ENCODE data around the gene ANGPT4. TPM values are rescaled to one million over a fixed set of nuclear protein-coding genes. Genes with fewer than 3 reads are reported as not detected.

The ANGPT4 gene
- total and polyA plus RNA-seq, 4 experiments from 2014 or later = not detected

- no peaks in the 10 kb centered on the region for H3K4me1 Mint-ChIP-seq
- Histone ChIP-seq H3K27ac (ENCODE audit: low read depth, low read length) (no peak overlapping the region), H3K27me3 (ENCODE audit: insufficient read depth, low read length) (no peaks in the 10 kb centered on the region), H3K9me3 (ENCODE audit: control insufficient read depth in 1 of 2, low read length in 2 of 2) (no peaks in the 10 kb centered on the region), H3K4me1 (ENCODE audit: insufficient read depth, low read length) (no peaks in the 10 kb centered on the region), H3K4me3 (ENCODE audit: low read length in 2 of 2) (no peak overlapping the region), H3K36me3 (ENCODE audit: insufficient read depth, low read length) (no peaks in the 10 kb centered on the region)
- intact Hi-C loops (cut with micrococcal nuclease) = no loop called here
- peaks cover 18 to 25% of the 10 kb centered on the region in 2 donors for H3K27me3 Mint-ChIP-seq
- H3K9me3 Mint-ChIP-seq = peaks cover 0 to 4% (median 2%) of the 10 kb centered on the region in 8 donors
- no peak overlapping the region for H3K27ac Mint-ChIP-seq
- no peaks in the 10 kb centered on the region for H3K36me3 Mint-ChIP-seq
- DNase-seq = no peak
- ChIA-PET POLR2A (ENCODE audit: partially characterized antibody) (no interaction called here), CTCF (ENCODE audit: partially characterized antibody) (no interaction called here)
- no peak overlapping the region for H3K4me3 Mint-ChIP-seq
Measured at GRCh38 chr20:925516-925915, 9.4 kb upstream of the ANGPT4 start.

GRCh38 chr20:924639-925038, 8.5 kb upstream of the ANGPT4 start:
- ChIA-PET POLR2A (ENCODE audit: partially characterized antibody) (no interaction called here), CTCF (ENCODE audit: partially characterized antibody) (no interaction called here)
- H3K4me3 Mint-ChIP-seq = no peak overlapping the region
- H3K4me3 ChIP-seq (ENCODE audit: low read length in 2 of 2) = no peak overlapping the region
- no peak overlapping the region for H3K27ac Mint-ChIP-seq
- no peaks in the 10 kb centered on the region for H3K4me1 ChIP-seq (ENCODE audit: insufficient read depth, low read length)
- H3K27me3 ChIP-seq (ENCODE audit: insufficient read depth, low read length) = no peaks in the 10 kb centered on the region
- H3K9me3 Mint-ChIP-seq = peaks cover 0 to 4% (median 0%) of the 10 kb centered on the region in 8 donors
- H3K27me3 Mint-ChIP-seq = peaks cover 22 to 27% of the 10 kb centered on the region in 2 donors
- H3K36me3 ChIP-seq (ENCODE audit: insufficient read depth, low read length) = no peaks in the 10 kb centered on the region
- no peak overlapping the region for H3K27ac ChIP-seq (ENCODE audit: low read depth, low read length)
- H3K4me1 Mint-ChIP-seq = no peaks in the 10 kb centered on the region
- DNase-seq = no peak
- H3K9me3 ChIP-seq (ENCODE audit: control insufficient read depth in 1 of 2, low read length in 2 of 2) = no peaks in the 10 kb centered on the region
- H3K36me3 Mint-ChIP-seq = no peaks in the 10 kb centered on the region
- intact Hi-C loops (cut with micrococcal nuclease) = no loop called here

- intact Hi-C loops (cut with micrococcal nuclease) = no loop called here
- Histone ChIP-seq H3K9me3 (ENCODE audit: control insufficient read depth in 1 of 2, low read length in 2 of 2) (no peaks in the 10 kb centered on the region), H3K27me3 (ENCODE audit: insufficient read depth, low read length) (no peaks in the 10 kb centered on the region), H3K36me3 (ENCODE audit: insufficient read depth, low read length) (no peaks in the 10 kb centered on the region), H3K4me1 (ENCODE audit: insufficient read depth, low read length) (no peaks in the 10 kb centered on the region), H3K4me3 (ENCODE audit: low read length in 2 of 2) (no peak overlapping the region), H3K27ac (ENCODE audit: low read depth, low read length) (no peak overlapping the region)
- Mint-ChIP-seq H3K4me1 (no peaks in the 10 kb centered on the region), H3K27ac (no peak overlapping the region), H3K4me3 (no peak overlapping the region), H3K27me3 (peaks cover 25% of the 10 kb centered on the region in 2 donors), H3K9me3 (peaks cover 0 to 4% (median 0%) of the 10 kb centered on the region in 8 donors), H3K36me3 (no peaks in the 10 kb centered on the region)
- CTCF ChIA-PET (ENCODE audit: partially characterized antibody) = no interaction called here
- POLR2A ChIA-PET (ENCODE audit: partially characterized antibody) = no interaction called here
- DNase-seq = no peak
Measured at GRCh38 chr20:922781-923180, 6.6 kb upstream of the ANGPT4 start.

- Histone ChIP-seq H3K27ac (ENCODE audit: low read depth, low read length) (no peak overlapping the region), H3K36me3 (ENCODE audit: insufficient read depth, low read length) (no peaks in the 10 kb centered on the region), H3K9me3 (ENCODE audit: control insufficient read depth in 1 of 2, low read length in 2 of 2) (no peaks in the 10 kb centered on the region), H3K4me3 (ENCODE audit: low read length in 2 of 2) (no peak overlapping the region), H3K27me3 (ENCODE audit: insufficient read depth, low read length) (no peaks in the 10 kb centered on the region), H3K4me1 (ENCODE audit: insufficient read depth, low read length) (no peaks in the 10 kb centered on the region)
- Mint-ChIP-seq H3K9me3 (peaks cover 0 to 4% (median 0%) of the 10 kb centered on the region in 8 donors), H3K36me3 (no peaks in the 10 kb centered on the region), H3K4me3 (no peak overlapping the region), H3K27ac (no peak overlapping the region), H3K4me1 (no peaks in the 10 kb centered on the region), H3K27me3 (peaks cover 11 to 13% of the 10 kb centered on the region in 2 donors)
- ChIA-PET POLR2A (ENCODE audit: partially characterized antibody) (no interaction called here), CTCF (ENCODE audit: partially characterized antibody) (no interaction called here)
- DNase-seq = no peak
- intact Hi-C loops (cut with micrococcal nuclease) = no loop called here
Measured at GRCh38 chr20:921068-921467, 4.9 kb upstream of the ANGPT4 start.

- ChIA-PET CTCF (ENCODE audit: partially characterized antibody) (interaction anchor here (1.0 kb wide), 1 partner anchor 67 kb away, joined by 3 read pairs; no protein-coding TSS in a partner anchor), POLR2A (ENCODE audit: partially characterized antibody) (no interaction called here)
- Histone ChIP-seq H3K4me3 (ENCODE audit: low read length in 2 of 2) (no peak overlapping the region), H3K9me3 (ENCODE audit: control insufficient read depth in 1 of 2, low read length in 2 of 2) (no peaks in the 10 kb centered on the region), H3K27me3 (ENCODE audit: insufficient read depth, low read length) (no peaks in the 10 kb centered on the region), H3K4me1 (ENCODE audit: insufficient read depth, low read length) (no peaks in the 10 kb centered on the region), H3K27ac (ENCODE audit: low read depth, low read length) (no peak overlapping the region), H3K36me3 (ENCODE audit: insufficient read depth, low read length) (no peaks in the 10 kb centered on the region)
- intact Hi-C loops (cut with micrococcal nuclease) = no loop called here
- Mint-ChIP-seq H3K27me3 (peaks cover 10 to 11% of the 10 kb centered on the region in 2 donors), H3K4me1 (peaks cover 0 to 1% (median 0%) of the 10 kb centered on the region in 4 donors), H3K4me3 (no peak overlapping the region), H3K9me3 (peaks cover 0 to 4% (median 0%) of the 10 kb centered on the region in 8 donors), H3K36me3 (no peaks in the 10 kb centered on the region), H3K27ac (no peak overlapping the region)
- no peak for DNase-seq
Measured at GRCh38 chr20:920311-920710, 4.2 kb upstream of the ANGPT4 start.

GRCh38 chr20:919491-919916, 3.4 kb upstream of the ANGPT4 start:
- Histone ChIP-seq H3K4me3 (ENCODE audit: low read length in 2 of 2) (no peak overlapping the region), H3K4me1 (ENCODE audit: insufficient read depth, low read length) (no peaks in the 10 kb centered on the region), H3K36me3 (ENCODE audit: insufficient read depth, low read length) (no peaks in the 10 kb centered on the region), H3K9me3 (ENCODE audit: control insufficient read depth in 1 of 2, low read length in 2 of 2) (no peaks in the 10 kb centered on the region), H3K27me3 (ENCODE audit: insufficient read depth, low read length) (no peaks in the 10 kb centered on the region), H3K27ac (ENCODE audit: low read depth, low read length) (no peak overlapping the region)
- no peak for DNase-seq
- Mint-ChIP-seq H3K27me3 (peaks cover 11% of the 10 kb centered on the region in 2 donors), H3K4me3 (peak overlapping the region in 1 of 8 donors; percentile 32), H3K4me1 (peaks cover 0 to 2% (median 0%) of the 10 kb centered on the region in 4 donors), H3K36me3 (no peaks in the 10 kb centered on the region), H3K27ac (peak overlapping the region in 1 of 7 donors; percentile 74), H3K9me3 (peaks cover 0 to 4% (median 0%) of the 10 kb centered on the region in 8 donors)
- ChIA-PET CTCF (ENCODE audit: partially characterized antibody) (interaction anchor here (1.0 kb wide), 1 partner anchor 67 kb away, joined by 3 read pairs; no protein-coding TSS in a partner anchor), POLR2A (ENCODE audit: partially characterized antibody) (no interaction called here)
- intact Hi-C loops (cut with micrococcal nuclease) = no loop called here

- no peaks in the 10 kb centered on the region for H3K9me3 ChIP-seq (ENCODE audit: control insufficient read depth in 1 of 2, low read length in 2 of 2)
- Mint-ChIP-seq H3K9me3 (peaks cover 0 to 4% (median 0%) of the 10 kb centered on the region in 8 donors), H3K4me1 (peaks cover 0 to 2% (median 0%) of the 10 kb centered on the region in 4 donors), H3K36me3 (no peaks in the 10 kb centered on the region), H3K27ac (no peak overlapping the region), H3K4me3 (no peak overlapping the region), H3K27me3 (peaks cover 8 to 18% of the 10 kb centered on the region in 2 donors)
- no peaks in the 10 kb centered on the region for H3K36me3 ChIP-seq (ENCODE audit: insufficient read depth, low read length)
- no peak overlapping the region for H3K4me3 ChIP-seq (ENCODE audit: low read length in 2 of 2)
- no peak for DNase-seq
- H3K4me1 ChIP-seq (ENCODE audit: insufficient read depth, low read length) = no peaks in the 10 kb centered on the region
- intact Hi-C loops (cut with micrococcal nuclease) = no loop called here
- ChIA-PET POLR2A (ENCODE audit: partially characterized antibody) (no interaction called here), CTCF (ENCODE audit: partially characterized antibody) (no interaction called here)
- no peaks in the 10 kb centered on the region for H3K27me3 ChIP-seq (ENCODE audit: insufficient read depth, low read length)
- no peak overlapping the region for H3K27ac ChIP-seq (ENCODE audit: low read depth, low read length)
Measured at GRCh38 chr20:917416-917815, 1.3 kb upstream of the ANGPT4 start.
